GM13977 (cell line): Measurements from ENCODE around the gene ACTL7A.

ENCODE experiments used
- DNase-seq: peaks from one replicate; pipeline ENCODE4 v3.0.0; 2012; ENCODE audit warnings: low spot score
- in situ Hi-C: fragments of 300-500 bp; cut with MboI; formaldehyde crosslinking; loops from one replicate; pipeline ENCODE4 v1.12.0; 2022; ENCODE audit warnings: low sequenced_read_pairs, low pct_unique_long_range_greater_than_20kb, mixed read lengths, inconsistent platforms; ENCODE audit not compliant: unreplicated experiment
- TF ChIP-seq, protein P1 (sequence below): IDR thresholded peaks from 2 replicates; pipeline ENCODE4 v1.5.1; 2012; ENCODE audit warnings: mild to moderate bottlenecking, control low read depth; ENCODE audit not compliant: insufficient read depth; ENCODE audit errors: extremely low read depth, missing control alignments

The ACTL7A gene

DNA sequence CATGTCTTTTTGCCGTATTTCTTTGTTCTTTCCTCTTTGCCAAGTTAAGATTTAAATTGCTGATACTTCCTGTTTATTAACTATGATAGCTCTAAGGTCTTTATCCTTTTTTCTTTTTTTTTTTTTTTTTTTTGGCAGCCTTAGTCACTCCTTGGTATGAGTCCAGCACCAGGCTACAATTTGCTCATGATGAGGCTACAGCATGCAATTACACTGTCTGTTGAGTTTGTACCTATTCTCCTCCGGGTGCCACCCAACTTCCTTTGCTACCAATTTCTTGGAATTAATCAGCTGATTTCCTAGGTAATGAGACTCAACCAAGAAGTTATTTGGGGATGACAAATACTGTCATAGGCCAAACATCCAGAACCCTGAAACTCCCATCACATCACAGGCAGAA is 31.8 kb upstream of the ACTL7A start:
- no peak for DNase-seq
- in situ Hi-C loops = no loop called here
- TF ChIP-seq, protein P1, sequence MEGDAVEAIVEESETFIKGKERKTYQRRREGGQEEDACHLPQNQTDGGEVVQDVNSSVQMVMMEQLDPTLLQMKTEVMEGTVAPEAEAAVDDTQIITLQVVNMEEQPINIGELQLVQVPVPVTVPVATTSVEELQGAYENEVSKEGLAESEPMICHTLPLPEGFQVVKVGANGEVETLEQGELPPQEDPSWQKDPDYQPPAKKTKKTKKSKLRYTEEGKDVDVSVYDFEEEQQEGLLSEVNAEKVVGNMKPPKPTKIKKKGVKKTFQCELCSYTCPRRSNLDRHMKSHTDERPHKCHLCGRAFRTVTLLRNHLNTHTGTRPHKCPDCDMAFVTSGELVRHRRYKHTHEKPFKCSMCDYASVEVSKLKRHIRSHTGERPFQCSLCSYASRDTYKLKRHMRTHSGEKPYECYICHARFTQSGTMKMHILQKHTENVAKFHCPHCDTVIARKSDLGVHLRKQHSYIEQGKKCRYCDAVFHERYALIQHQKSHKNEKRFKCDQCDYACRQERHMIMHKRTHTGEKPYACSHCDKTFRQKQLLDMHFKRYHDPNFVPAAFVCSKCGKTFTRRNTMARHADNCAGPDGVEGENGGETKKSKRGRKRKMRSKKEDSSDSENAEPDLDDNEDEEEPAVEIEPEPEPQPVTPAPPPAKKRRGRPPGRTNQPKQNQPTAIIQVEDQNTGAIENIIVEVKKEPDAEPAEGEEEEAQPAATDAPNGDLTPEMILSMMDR = no peak

DNA sequence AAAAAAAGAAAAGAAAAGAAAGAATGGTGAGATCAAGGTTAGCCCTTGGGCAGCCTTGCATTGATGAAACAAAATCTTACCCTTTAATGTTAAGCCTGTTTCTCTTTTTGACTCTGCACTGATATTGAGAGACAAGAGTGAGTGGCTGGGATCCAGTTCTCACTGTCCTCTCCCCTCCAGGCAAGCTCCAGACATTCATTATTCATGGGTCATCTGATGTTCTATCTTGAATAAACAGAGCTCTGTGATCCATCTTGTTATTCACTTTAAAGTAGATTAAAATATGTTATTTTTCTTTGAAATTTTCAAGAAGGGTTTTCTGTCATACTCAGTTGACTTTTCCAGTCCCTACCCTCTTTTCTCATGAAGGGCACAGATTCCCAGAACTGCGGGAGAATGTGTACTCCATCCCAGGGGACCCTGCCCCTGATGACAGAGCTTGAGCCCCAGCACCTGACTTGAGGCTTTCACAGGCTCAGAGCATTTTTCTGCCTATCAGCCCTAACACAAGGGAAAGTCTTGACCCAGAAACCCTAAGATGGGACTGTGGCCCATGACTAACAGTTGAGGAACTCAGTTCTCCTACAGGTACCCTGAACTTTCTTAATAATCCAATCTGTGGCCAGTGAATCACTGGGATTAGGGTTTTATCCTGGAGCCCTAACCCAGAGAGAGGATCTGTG is 30.4 kb upstream of the ACTL7A start:
- in situ Hi-C loops = no loop called here
- TF ChIP-seq, protein P1 = no peak
- DNase-seq = no peak

DNA sequence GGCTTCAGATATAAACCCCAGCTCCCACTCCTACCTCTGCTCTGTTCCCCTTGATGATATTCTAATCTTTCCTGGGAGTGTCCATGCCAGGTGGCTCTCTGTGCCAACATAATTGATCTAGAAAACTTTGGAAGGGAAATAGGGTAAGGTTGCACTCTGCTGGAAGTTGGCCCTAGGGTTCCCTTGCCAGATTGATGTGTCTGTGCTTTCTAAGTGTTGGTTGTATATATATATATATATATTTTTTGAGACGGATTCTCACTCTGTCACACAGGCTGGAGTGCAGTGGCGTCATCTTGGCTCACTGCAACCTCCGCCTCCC is 29.9 kb upstream of the ACTL7A start:
- TF ChIP-seq, protein P1 = no peak
- DNase-seq = no peak
- in situ Hi-C loops = no loop called here

DNA sequence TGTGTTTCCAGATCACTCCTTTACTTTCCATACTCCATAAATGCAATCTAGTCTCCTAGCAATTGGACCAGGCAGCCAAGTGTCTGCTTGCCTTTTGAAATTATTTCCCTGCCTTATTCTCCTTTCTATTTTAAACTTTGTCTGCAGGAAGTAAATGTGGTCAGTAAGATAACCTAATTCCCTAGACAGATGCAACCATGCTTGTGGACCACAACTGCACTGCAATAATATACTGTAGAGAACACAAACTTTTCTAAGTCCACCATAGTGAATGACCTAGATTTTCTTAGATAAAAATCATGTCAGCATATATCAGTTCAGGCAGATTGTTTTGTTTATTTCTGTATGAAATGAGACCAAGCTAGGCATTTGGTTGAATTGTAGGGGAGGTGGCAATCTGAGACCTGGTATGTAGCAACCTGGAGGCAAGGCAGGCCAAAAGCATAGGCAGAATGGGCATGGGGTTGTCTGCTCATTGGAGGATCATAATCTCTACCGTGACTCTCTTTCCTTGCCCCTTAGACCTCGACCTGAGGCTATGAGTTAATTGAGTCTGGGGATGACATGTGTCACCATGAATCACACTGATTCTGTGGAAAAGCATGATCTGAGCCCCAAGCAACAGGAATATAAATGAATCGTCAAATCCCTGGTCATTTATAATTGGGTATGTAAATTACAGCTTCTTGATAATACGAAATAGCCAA is 27.0 kb upstream of the ACTL7A start:
- TF ChIP-seq, protein P1 = no peak
- no peak for DNase-seq
- in situ Hi-C loops = no loop called here

DNA sequence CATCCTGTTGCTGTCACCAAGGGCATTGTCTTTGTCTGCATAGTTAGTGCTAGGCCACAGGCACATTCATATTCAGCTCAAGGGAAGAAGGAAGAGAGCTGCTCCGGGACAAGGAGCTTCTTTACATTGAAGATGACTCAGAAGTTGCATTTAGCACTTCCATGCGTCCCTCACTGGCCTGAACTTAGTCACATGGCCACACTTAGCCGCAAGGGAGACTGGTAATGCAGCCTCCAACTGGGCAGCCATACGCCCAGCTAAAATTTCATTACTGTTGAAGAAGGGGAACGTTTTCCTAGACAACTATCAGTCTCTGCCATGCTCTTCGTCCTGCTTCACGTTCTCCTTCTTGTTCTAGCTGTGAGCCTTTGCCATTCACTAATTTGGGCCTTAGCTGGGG is 26.2 kb upstream of the ACTL7A start:
- TF ChIP-seq, protein P1 = no peak
- in situ Hi-C loops = no loop called here
- no peak for DNase-seq

DNA sequence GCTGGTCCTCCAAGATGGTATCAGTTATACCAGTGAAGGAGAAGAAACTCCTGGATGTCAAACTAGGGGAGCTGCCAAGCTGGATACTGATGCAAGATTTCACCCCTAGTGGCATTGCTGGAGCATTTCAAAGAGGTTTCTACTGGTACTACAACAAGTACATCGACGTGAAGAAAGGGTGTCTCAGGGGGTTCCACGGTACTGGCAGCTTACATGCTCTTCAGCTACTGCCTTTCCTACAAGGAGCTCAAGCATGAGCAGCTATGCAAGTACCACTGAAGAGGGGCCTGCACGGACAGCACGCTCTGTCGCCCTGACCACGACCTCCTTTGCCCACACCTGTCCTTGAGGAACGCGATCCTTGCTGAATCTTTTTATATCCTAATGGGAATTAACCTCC is 25.7 kb upstream of the ACTL7A start:
- no peak for DNase-seq
- in situ Hi-C loops = no loop called here
- TF ChIP-seq, protein P1 = no peak
